Measurements from ENCODE around the gene OR2A7. TPM values are rescaled to one million over a fixed set of nuclear protein-coding genes. Genes with fewer than 3 reads are reported as not detected.
"Not testable (repeated sequence)": the region's sequence is repeated elsewhere in the genome, so short reads cannot be mapped to it uniquely, and the experiment has no call there.

OR2A7 gene
- polyA plus RNA-seq, 1 of the 3 experiments (the other 2 are of a cell fraction) = not detected

DNA sequence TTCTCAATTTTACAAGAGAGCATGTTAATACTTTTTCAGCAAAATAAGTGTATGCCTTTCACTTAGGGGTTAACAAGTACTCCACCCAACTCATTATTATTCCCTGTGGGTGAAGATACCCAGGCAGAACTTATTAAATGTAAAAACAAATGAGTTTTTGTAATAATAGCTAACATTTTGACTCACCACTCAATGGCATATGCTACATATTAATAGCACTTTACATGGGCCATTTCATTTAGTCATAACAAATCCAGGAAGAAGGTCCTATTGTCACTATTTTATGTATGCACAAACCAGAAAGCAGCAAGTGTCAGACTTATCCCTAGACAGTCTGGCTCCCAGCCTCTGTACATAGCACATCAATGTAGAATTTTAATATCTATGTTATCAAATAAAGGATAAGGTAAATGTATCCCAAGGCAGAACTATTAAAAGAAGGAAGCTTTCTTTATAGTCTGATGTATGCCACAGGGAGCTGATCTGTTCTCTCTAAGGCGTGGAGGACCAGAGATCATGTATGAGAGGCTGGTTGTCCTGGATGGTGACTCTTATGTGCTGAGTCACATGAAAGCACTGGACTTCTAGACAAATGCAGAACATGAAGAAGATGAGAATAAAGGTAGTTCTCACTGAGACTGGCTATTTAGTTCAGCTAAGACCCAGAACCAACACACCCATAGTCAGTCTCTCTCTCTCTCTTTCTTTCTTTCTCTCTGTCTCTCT, 38.1 kb upstream of the OR2A7 start:
- H3K9me2 ChIP-seq; DNase-seq; H3K9ac ChIP-seq; H3K27ac ChIP-seq (ENCODE audit: low read depth in 2 of 2, low read length in 1 of 2); H3K4me1 ChIP-seq (ENCODE audit: control insufficient read depth in 1 of 2, insufficient read depth in 2 of 2, low read depth in 1 of 2, low read length in 1 of 2); H3K79me2 ChIP-seq (ENCODE audit: insufficient read depth); H3K36me3 ChIP-seq (replicated peaks in 1 of 2; ENCODE audit: control insufficient read depth in 1 of 2, insufficient read depth in 2 of 2, low read length in 1 of 2); H2AFZ ChIP-seq (ENCODE audit: low read depth); H3K9me3 ChIP-seq; H3F3A ChIP-seq (replicated peaks; ENCODE audit: insufficient read depth); H3K4me2 ChIP-seq; H3K27me3 ChIP-seq (ENCODE audit: insufficient read depth); CTCF ChIA-PET; POLR2A ChIA-PET; H3K4me3 ChIP-seq (ENCODE audit: low read depth in 2 of 2, low read length in 1 of 2); H4K20me1 ChIP-seq (ENCODE audit: insufficient read depth): not testable (repeated sequence)
- no CpG with 5 or more reads among the region's 1 CpG for WGBS (ENCODE audit: low lambda C conversion rate)

DNA sequence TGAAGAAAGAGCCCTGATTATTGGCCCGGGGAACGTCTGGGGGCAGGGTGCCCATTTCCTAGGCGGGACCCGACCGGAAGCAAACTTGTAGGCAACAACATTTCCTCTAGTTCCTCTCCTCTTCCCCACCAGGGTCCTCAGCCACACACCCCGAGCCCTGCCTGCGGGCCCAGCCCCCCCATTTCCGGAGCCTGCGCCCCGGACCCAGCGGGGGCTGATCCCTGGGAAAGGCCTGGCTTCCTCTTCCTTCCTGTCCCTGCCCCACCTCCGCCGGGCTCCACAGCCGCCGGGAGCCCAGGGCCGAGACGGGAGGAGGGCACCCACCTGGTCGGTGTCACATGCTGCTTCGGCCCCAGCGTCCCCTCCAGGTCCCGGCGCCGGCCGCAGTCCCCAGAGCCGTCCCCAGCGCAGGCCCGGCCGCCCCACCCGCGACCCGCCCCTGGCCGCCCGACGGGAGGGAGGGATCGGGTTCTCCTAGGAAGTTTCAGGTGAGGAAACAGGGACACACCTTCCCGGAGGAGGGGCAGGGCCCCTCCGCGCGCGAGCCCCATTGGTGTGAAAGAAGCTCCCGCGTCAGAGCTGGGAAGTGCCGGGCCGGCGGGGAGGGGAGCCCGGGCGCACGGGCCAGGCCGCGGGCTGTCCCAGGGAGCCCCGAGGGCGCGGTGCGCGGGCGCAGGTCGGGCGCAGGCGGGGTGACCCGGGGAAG, 29.4 kb upstream of the OR2A7 start:
- WGBS (ENCODE audit: low lambda C conversion rate) = no CpG with 5 or more reads among the region's 60 CpGs
- DNase-seq; H4K20me1 ChIP-seq (ENCODE audit: insufficient read depth); H3K4me2 ChIP-seq; H3K9ac ChIP-seq; H2AFZ ChIP-seq (ENCODE audit: low read depth); H3F3A ChIP-seq (replicated peaks; ENCODE audit: insufficient read depth); H3K27ac ChIP-seq (ENCODE audit: low read depth in 2 of 2, low read length in 1 of 2); H3K36me3 ChIP-seq (replicated peaks in 1 of 2; ENCODE audit: control insufficient read depth in 1 of 2, insufficient read depth in 2 of 2, low read length in 1 of 2); POLR2A ChIA-PET; H3K4me1 ChIP-seq (ENCODE audit: control insufficient read depth in 1 of 2, insufficient read depth in 2 of 2, low read depth in 1 of 2, low read length in 1 of 2); H3K4me3 ChIP-seq (ENCODE audit: low read depth in 2 of 2, low read length in 1 of 2); H3K9me2 ChIP-seq; CTCF ChIA-PET; H3K27me3 ChIP-seq (ENCODE audit: insufficient read depth); H3K9me3 ChIP-seq; H3K79me2 ChIP-seq (ENCODE audit: insufficient read depth): not testable (repeated sequence)

DNA sequence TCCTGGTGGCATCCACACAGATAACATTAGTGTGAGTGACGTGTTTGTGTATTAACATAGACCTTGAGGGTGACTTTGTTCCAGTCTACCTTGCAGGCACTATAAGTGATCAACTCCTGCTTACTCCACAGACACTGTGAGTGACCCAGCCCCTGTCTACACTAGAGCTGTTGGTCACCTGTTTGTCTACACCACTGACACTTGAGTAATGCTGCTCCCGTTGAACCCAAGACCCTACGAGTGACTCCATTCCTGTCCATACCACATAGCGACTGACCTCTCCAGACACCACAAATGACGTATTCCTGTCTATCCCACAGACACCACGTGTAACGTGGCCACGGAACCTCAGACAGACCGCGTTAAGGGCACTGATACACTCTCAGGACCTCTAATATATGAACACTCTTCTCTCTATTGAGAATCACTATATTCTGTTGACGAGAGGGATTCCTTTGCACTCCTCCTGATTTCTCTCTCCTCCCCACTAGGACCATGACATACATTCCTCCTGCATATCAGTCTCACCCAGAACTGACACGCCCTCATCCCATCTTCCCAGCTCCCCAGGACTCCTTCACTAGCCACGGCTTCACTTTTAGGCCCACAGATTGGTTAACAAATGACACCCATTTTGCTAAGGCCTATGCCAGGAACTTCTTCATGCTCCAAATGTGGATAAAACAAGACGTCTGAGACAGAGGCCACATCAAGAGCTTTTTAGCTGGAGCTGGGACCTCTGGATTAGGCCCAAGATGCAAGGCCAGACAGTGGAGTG, 28.0 kb upstream of the OR2A7 start:
- WGBS (ENCODE audit: low lambda C conversion rate) = 32% methylated on average over 2 of the region's 14 CpGs
- H3K4me3 ChIP-seq (ENCODE audit: low read depth in 2 of 2, low read length in 1 of 2); H3K27ac ChIP-seq (ENCODE audit: low read depth in 2 of 2, low read length in 1 of 2); H3K36me3 ChIP-seq (replicated peaks in 1 of 2; ENCODE audit: control insufficient read depth in 1 of 2, insufficient read depth in 2 of 2, low read length in 1 of 2); H3K27me3 ChIP-seq (ENCODE audit: insufficient read depth); H3K9me2 ChIP-seq; CTCF ChIA-PET; H4K20me1 ChIP-seq (ENCODE audit: insufficient read depth); H3F3A ChIP-seq (replicated peaks; ENCODE audit: insufficient read depth); DNase-seq; H3K4me2 ChIP-seq; H2AFZ ChIP-seq (ENCODE audit: low read depth); H3K4me1 ChIP-seq (ENCODE audit: control insufficient read depth in 1 of 2, insufficient read depth in 2 of 2, low read depth in 1 of 2, low read length in 1 of 2); H3K9me3 ChIP-seq; H3K9ac ChIP-seq; POLR2A ChIA-PET; H3K79me2 ChIP-seq (ENCODE audit: insufficient read depth): not testable (repeated sequence)

DNA sequence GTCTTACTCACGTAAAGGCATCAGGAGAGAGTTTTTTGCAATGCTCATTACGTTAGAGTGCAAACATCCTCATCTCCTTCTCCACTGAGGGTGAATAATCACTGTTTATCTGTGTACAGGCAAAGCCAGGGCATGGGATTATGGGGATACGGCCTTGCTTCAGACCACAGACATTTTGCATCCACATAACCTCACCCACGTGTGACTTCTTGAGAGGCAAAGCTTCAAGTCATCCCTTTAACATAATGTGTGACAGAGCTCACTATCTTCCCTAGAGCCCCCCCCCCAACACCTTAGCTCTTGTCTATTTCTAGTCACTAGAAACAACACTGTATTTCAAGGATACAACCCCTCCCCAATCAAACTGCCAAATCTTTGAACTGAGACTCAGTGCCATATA, 27.0 kb upstream of the OR2A7 start:
- H3K9me3 ChIP-seq; H3K27ac ChIP-seq (ENCODE audit: low read depth in 2 of 2, low read length in 1 of 2); H3K4me3 ChIP-seq (ENCODE audit: low read depth in 2 of 2, low read length in 1 of 2); H3K79me2 ChIP-seq (ENCODE audit: insufficient read depth); H3F3A ChIP-seq (replicated peaks; ENCODE audit: insufficient read depth); H4K20me1 ChIP-seq (ENCODE audit: insufficient read depth); H2AFZ ChIP-seq (ENCODE audit: low read depth); CTCF ChIA-PET; H3K27me3 ChIP-seq (ENCODE audit: insufficient read depth); H3K9me2 ChIP-seq; DNase-seq; H3K4me2 ChIP-seq; H3K4me1 ChIP-seq (ENCODE audit: control insufficient read depth in 1 of 2, insufficient read depth in 2 of 2, low read depth in 1 of 2, low read length in 1 of 2); POLR2A ChIA-PET; H3K9ac ChIP-seq; H3K36me3 ChIP-seq (replicated peaks in 1 of 2; ENCODE audit: control insufficient read depth in 1 of 2, insufficient read depth in 2 of 2, low read length in 1 of 2): not testable (repeated sequence)
- 25% methylated on average over 1 of the region's 4 CpGs for WGBS (ENCODE audit: low lambda C conversion rate)

DNA sequence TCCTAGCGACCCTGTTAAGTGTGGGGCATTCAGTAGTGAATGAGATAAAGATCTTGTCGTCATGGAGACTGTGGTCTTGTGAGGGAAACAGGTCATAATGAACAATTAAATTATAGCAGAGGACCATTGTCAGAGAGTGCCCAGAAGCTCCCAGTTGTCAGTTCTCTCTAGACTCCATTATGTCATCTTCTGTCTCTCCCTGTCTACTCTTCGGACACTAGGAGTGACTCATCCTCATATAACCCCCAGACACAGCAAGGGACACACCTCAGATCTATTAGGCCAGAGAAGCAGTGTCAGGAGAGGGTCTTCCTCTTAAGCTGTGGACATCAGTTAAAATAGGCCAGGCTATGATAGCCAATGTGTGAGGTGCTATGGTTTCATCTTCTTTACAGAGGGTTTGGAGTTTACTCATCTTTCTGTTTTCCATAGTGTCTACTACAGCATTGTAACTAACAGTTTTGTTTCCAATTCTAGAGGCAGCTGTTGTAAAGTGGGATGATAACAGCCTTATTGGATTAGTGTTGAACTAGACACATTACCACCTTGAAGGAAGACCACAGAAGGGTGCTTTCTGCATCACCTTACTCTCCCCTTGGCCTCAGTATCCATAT, 22.7 kb upstream of the OR2A7 start:
- DNase-seq; H3K9ac ChIP-seq; H2AFZ ChIP-seq (ENCODE audit: low read depth); POLR2A ChIA-PET; H3F3A ChIP-seq (replicated peaks; ENCODE audit: insufficient read depth); H3K27me3 ChIP-seq (ENCODE audit: insufficient read depth); H3K9me3 ChIP-seq; H3K4me3 ChIP-seq (ENCODE audit: low read depth in 2 of 2, low read length in 1 of 2); H3K4me2 ChIP-seq; CTCF ChIA-PET; H3K27ac ChIP-seq (ENCODE audit: low read depth in 2 of 2, low read length in 1 of 2); H3K9me2 ChIP-seq; H4K20me1 ChIP-seq (ENCODE audit: insufficient read depth); H3K4me1 ChIP-seq (ENCODE audit: control insufficient read depth in 1 of 2, insufficient read depth in 2 of 2, low read depth in 1 of 2, low read length in 1 of 2); H3K79me2 ChIP-seq (ENCODE audit: insufficient read depth); H3K36me3 ChIP-seq (replicated peaks in 1 of 2; ENCODE audit: control insufficient read depth in 1 of 2, insufficient read depth in 2 of 2, low read length in 1 of 2): not testable (repeated sequence)
- no CpG with 5 or more reads among the region's 3 CpGs for WGBS (ENCODE audit: low lambda C conversion rate)

DNA sequence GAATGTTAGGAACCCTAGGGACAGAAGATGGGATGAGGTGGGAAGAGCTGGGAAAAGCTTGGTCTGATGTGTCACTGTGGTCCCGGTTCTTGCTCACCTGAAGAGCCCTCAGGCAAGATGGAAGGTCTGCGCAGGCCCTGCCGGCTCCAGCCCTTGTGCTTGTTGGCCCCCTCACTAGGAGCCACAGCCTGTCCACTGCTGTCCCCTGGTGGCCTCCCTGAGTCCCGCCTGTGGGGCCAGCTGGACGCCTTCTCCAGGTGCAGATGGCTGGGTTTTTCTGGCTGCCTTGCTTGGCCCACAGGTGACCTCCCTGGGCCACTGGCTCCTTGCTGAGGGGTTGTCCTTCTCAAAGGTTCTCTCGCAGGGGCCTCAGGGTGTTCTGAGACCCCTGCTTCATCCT, 19.1 kb upstream of the OR2A7 start:
- WGBS (ENCODE audit: low lambda C conversion rate) = no CpG with 5 or more reads among the region's 6 CpGs
- H3K4me2 ChIP-seq; H3K27ac ChIP-seq (ENCODE audit: low read depth in 2 of 2, low read length in 1 of 2); H3K27me3 ChIP-seq (ENCODE audit: insufficient read depth); H3F3A ChIP-seq (replicated peaks; ENCODE audit: insufficient read depth); DNase-seq; H2AFZ ChIP-seq (ENCODE audit: low read depth); H3K9me2 ChIP-seq; CTCF ChIA-PET; H3K79me2 ChIP-seq (ENCODE audit: insufficient read depth); H3K9me3 ChIP-seq; H3K9ac ChIP-seq; H3K36me3 ChIP-seq (replicated peaks in 1 of 2; ENCODE audit: control insufficient read depth in 1 of 2, insufficient read depth in 2 of 2, low read length in 1 of 2); H4K20me1 ChIP-seq (ENCODE audit: insufficient read depth); POLR2A ChIA-PET; H3K4me3 ChIP-seq (ENCODE audit: low read depth in 2 of 2, low read length in 1 of 2); H3K4me1 ChIP-seq (ENCODE audit: control insufficient read depth in 1 of 2, insufficient read depth in 2 of 2, low read depth in 1 of 2, low read length in 1 of 2): not testable (repeated sequence)
